ENCODE results near the gene TNFSF9.

Gene TNFSF9

GRCh38 chr19:6572217-6572616, 41.4 kb downstream of the TNFSF9 start:
- DNase-seq (ENCODE audit: low spot score) = no peak

GRCh38 chr19:6573350-6573749, 42.5 kb downstream of the TNFSF9 start:
- DNase-seq (ENCODE audit: low spot score) = no peak

- no peak for DNase-seq (ENCODE audit: low spot score)
These were observed 46.1 kb downstream of the TNFSF9 start for GRCh38 chr19:6576869-6577475.

- DNase-seq (ENCODE audit: low spot score) = no peak
These were observed 46.8 kb downstream of the TNFSF9 start for GRCh38 chr19:6577476-6578125.

- DNase-seq (ENCODE audit: low spot score) = no peak
These were observed 48.8 kb downstream of the TNFSF9 start for GRCh38 chr19:6579450-6580178.

GRCh38 chr19:6580313-6580712, 49.5 kb downstream of the TNFSF9 start:
- peak; percentile 88 for DNase-seq (ENCODE audit: low spot score)

- peak; percentile 9 for DNase-seq (ENCODE audit: low spot score)
These were observed 52.0 kb downstream of the TNFSF9 start for GRCh38 chr19:6582515-6583484.
